ENCODE results near the gene FAM168B. TPM values are rescaled to one million over a fixed set of nuclear protein-coding genes. Genes with fewer than 3 reads are reported as not detected.

The FAM168B gene
- total and polyA plus RNA-seq, 10 of the 15 experiments (the other 5 are each of a cell fraction or from before 2014, with no cell fraction given): 3.5 to 77.3 (median 45.9) TPM

- Histone ChIP-seq H4K20me1 (ENCODE audit: control insufficient read depth, insufficient read depth) (peaks cover 3% of the 10 kb centered on the region; the same call in 1 of the 2 replicates), H3K4me1 (ENCODE audit: control insufficient read depth, insufficient read depth, low read length) (no peaks in the 10 kb centered on the region), H3K4me2 (ENCODE audit: control insufficient read depth, insufficient read depth) (no peak overlapping the region), H3K36me3 (ENCODE audit: control insufficient read depth in 2 of 2, insufficient read depth in 2 of 2, low read length in 1 of 2) (no peaks in the 10 kb centered on the region), H3K27ac (ENCODE audit: control insufficient read depth, insufficient read depth) (no peak overlapping the region), H3K9me3 (replicated peaks; ENCODE audit: control insufficient read depth, insufficient read depth, low read length) (no peaks in the 10 kb centered on the region), H3K27me3 (replicated peaks in 1 of 2; ENCODE audit: control insufficient read depth in 2 of 2, insufficient read depth in 2 of 2, low read length in 1 of 2) (peaks cover 2% of the 10 kb centered on the region in 2 experiments; a peak in 1 of 4 replicates), H2AFZ (ENCODE audit: control insufficient read depth, low read depth, low read length) (no peak overlapping the region), H3K79me2 (ENCODE audit: control insufficient read depth, insufficient read depth, low read length) (no peaks in the 10 kb centered on the region), H3K4me3 (no peak overlapping the region), H3K9ac (ENCODE audit: control insufficient read depth, insufficient read depth, low read length) (no peak overlapping the region)
- FAIRE-seq (no peak), DNase-seq (ENCODE audit: low read depth, low spot score) (no peak), ATAC-seq (no peak)
- 53% methylated on average over 16 of the region's 17 CpGs for WGBS (ENCODE audit: insufficient coverage, insufficient replicate concordance, low lambda C conversion rate, missing lambda C conversion rate)
- no TSS peak for BruUV-seq (replicated peaks)
- ChIA-PET SMC1A (ENCODE audit: uncharacterized antibody, unreplicated experiment) (no interaction called here), CTCF (no interaction called here), RAD21 (ENCODE audit: unreplicated experiment) (no interaction called here), POLR2A (no interaction called here)
- in situ Hi-C loops (cut with MboI): no loop called here
- TF ChIP-seq EGR1 (IDR thresholded peaks at IDR 0.05; ENCODE audit: borderline replicate concordance in 1 of 2, low read depth in 2 of 2, low read length in 2 of 2) (no peak), RAD21 (IDR thresholded peaks at IDR 0.05; ENCODE audit: insufficient read depth, low read depth, low read length) (no peak), YY1 (IDR thresholded peaks at IDR 0.05; ENCODE audit: low read depth, low read length) (no peak), HDAC2 (IDR thresholded peaks at IDR 0.05) (no peak), MXI1 (IDR thresholded peaks at IDR 0.05; ENCODE audit: low read depth, low read length) (no peak), RAD51 (IDR thresholded peaks at IDR 0.05) (no peak)
- TF ChIP-seq, protein P1, sequence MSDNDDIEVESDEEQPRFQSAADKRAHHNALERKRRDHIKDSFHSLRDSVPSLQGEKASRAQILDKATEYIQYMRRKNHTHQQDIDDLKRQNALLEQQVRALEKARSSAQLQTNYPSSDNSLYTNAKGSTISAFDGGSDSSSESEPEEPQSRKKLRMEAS (IDR thresholded peaks at IDR 0.05; ENCODE audit: low read depth, low read length): no peak
- TF ChIP-seq, protein P2, sequence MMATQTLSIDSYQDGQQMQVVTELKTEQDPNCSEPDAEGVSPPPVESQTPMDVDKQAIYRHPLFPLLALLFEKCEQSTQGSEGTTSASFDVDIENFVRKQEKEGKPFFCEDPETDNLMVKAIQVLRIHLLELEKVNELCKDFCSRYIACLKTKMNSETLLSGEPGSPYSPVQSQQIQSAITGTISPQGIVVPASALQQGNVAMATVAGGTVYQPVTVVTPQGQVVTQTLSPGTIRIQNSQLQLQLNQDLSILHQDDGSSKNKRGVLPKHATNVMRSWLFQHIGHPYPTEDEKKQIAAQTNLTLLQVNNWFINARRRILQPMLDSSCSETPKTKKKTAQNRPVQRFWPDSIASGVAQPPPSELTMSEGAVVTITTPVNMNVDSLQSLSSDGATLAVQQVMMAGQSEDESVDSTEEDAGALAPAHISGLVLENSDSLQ (IDR thresholded peaks at IDR 0.05): no peak
- intact Hi-C loops (cut with micrococcal nuclease; ENCODE audit: unreplicated experiment): no loop called here
Observed at GRCh38 chr2:131038258-131039100, 54.8 kb downstream of the FAM168B start.
